Panc1 (cell line): Measurements from ENCODE around the gene TUB. TPM values are rescaled to one million over a fixed set of nuclear protein-coding genes. Genes with fewer than 3 reads are reported as not detected.
A peak's percentile ranks its signal among the peaks of the same experiment; 100 is the strongest.

Experiments
- ATAC-seq: fragments of 200-7000 bp; cut with Tn5 transposase; 2 replicates; pipeline ENCODE4 v1.9.1; 2020; ENCODE audit warnings: mild to moderate bottlenecking, moderate library complexity
- BruUV-seq: library from RNA; stranded (reverse); fragments of 400-500 nt; replicated peaks from 2 replicates; lab custom pipeline; 2021; lab: Mats Ljungman, UMichigan
- CTCF ChIA-PET: fragments of 300-600 bp; sonication (Branson Sonifier 250); formaldehyde crosslinking; loops from one replicate; lab custom pipeline; 2022; ENCODE audit warnings: antibody characterized with exemption; lab: Charles Lee
- POLR2A ChIA-PET: fragments of 300-600 bp; sonication (Branson Sonifier 250); formaldehyde crosslinking; loops from one replicate; lab custom pipeline; 2022; ENCODE audit warnings: antibody characterized with exemption; lab: Charles Lee
- DNase-seq: peaks from one replicate; pipeline ENCODE4 v3.0.0-alpha.2; 2010; ENCODE audit warnings: low read depth, low spot score
- H3K27ac ChIP-seq: 2 replicates; pipeline ENCODE4 v1.5.1; 2011; ENCODE audit warnings: mild to moderate bottlenecking, low read length, inconsistent platforms
- H3K27me3 ChIP-seq: fragments of 200-500 bp; sonication (Bioruptor generic); 2 replicates; pipeline ENCODE4 v1.6.0; 2014; ENCODE audit warnings: low read length, inconsistent platforms; ENCODE audit not compliant: control insufficient read depth, insufficient read depth
- H3K36me3 ChIP-seq: fragments of 200-500 bp; sonication (Bioruptor generic); 2 replicates; pipeline ENCODE4 v1.5.1; 2014; ENCODE audit warnings: inconsistent platforms, mild to moderate bottlenecking, low read length, moderate library complexity; ENCODE audit not compliant: control insufficient read depth, insufficient read depth
- H3K4me1 ChIP-seq: 2 replicates; pipeline ENCODE4 v1.5.1; 2011; ENCODE audit warnings: inconsistent platforms, mild to moderate bottlenecking, low read length, moderate library complexity; ENCODE audit not compliant: control insufficient read depth, insufficient read depth
- H3K4me3 ChIP-seq, 2 experiments: 2 replicates each; pipeline ENCODE4 v1.5.1; 2011 to 2012; ENCODE audit warnings: low read depth in 2 of 2, low read length in 2 of 2, mild to moderate bottlenecking in 2 of 2, inconsistent platforms in 1 of 2, moderate library complexity in 1 of 2
- H3K9me3 ChIP-seq: fragments of 200-500 bp; sonication (Bioruptor generic); 2 replicates; pipeline ENCODE4 v1.5.1; 2014; ENCODE audit warnings: low read depth, mild to moderate bottlenecking, inconsistent platforms, low read length, moderate library complexity; ENCODE audit not compliant: control insufficient read depth, insufficient read depth
- CTCF ChIP-seq: fragments of 450-650 bp; IDR thresholded peaks from 2 replicates; pipeline ENCODE4 v1.5.1; 2017; ENCODE audit warnings: mild to moderate bottlenecking
- POLR2AphosphoS5 ChIP-seq: IDR thresholded peaks from 2 replicates; pipeline ENCODE4 v1.6.1; 2012; ENCODE audit warnings: mild to moderate bottlenecking, low read depth, low read length, moderate library complexity
- REST ChIP-seq, 2 experiments: IDR thresholded peaks; 2 replicates each; pipeline ENCODE4 v1.6.1; 2011 to 2012; ENCODE audit warnings: low read depth in 2 of 2, control low read depth in 1 of 2, low read length in 1 of 2, mild to moderate bottlenecking in 1 of 2, moderate library complexity in 1 of 2; ENCODE audit not compliant: insufficient read depth in 1 of 2
- SIN3A ChIP-seq: IDR thresholded peaks from 2 replicates; pipeline ENCODE4 v1.6.1; 2012; ENCODE audit warnings: low read depth, mild to moderate bottlenecking, low read length, moderate library complexity, borderline replicate concordance; ENCODE audit not compliant: insufficient read depth
- TCF7L2 ChIP-seq: IDR thresholded peaks from 2 replicates; pipeline ENCODE4 v1.6.1; 2011; ENCODE audit warnings: mild to moderate bottlenecking, low read depth, low read length, inconsistent platforms
- in situ Hi-C: cut with HindIII; loops from 2 replicates; pipeline ENCODE4 v1.10.0; 2016; ENCODE audit warnings: low sequenced_read_pairs, low pct_unique_long_range_greater_than_20kb
- intact Hi-C: fragments of 100-400 bp; cut with micrococcal nuclease; formaldehyde crosslinking; loops from one replicate; pipeline ENCODE4 v1.10.0; 2022; ENCODE audit not compliant: unreplicated experiment
- total RNA-seq: library from RNA; stranded (reverse); gene quantifications from one replicate; pipeline ENCODE4 v1.2.1, GENCODE V29; 2021; ENCODE audit not compliant: unreplicated experiment

TUB gene
- total RNA-seq, 1 experiment from 2014 or later: 4.3 TPM

- H3K9me3 ChIP-seq: no peaks in the 10 kb centered on the region
- H3K4me3 ChIP-seq: no peak overlapping the region
- TF ChIP-seq SIN3A (no peak), REST (IDR thresholded peaks at IDR 0.05; ENCODE audit: insufficient read depth in 1 of 2, low read depth in 2 of 2, low read length in 1 of 2) (no peak), POLR2AphosphoS5 (no peak), TCF7L2 (no peak), CTCF (peak; percentile 99)
- no peak overlapping the region for H3K27ac ChIP-seq
- intact Hi-C loops: loop anchor here (1.0 kb wide), 2 partner anchors 37 to 66 kb away; no protein-coding TSS in a partner anchor
- H3K4me1 ChIP-seq: no peaks in the 10 kb centered on the region
- CTCF ChIA-PET: interaction anchor here (0.5 to 3.6 kb wide), 12 partner anchors 14 to 137 kb away, joined by 3 to 45 read pairs (median 4); partner anchors contain the start of gene EIF3F
- ATAC-seq (peak; percentile 90), DNase-seq (peak; percentile 45)
- no TSS peak for BruUV-seq
- POLR2A ChIA-PET: no interaction called here
- H3K36me3 ChIP-seq: no peaks in the 10 kb centered on the region
- in situ Hi-C loops: no loop called here
- peaks cover 2% of the 10 kb centered on the region for H3K27me3 ChIP-seq
Measured at GRCh38 chr11:8033305-8034105, 47.5 kb upstream of the TUB start.

- BruUV-seq: no TSS peak
- Histone ChIP-seq H3K4me3 (no peak overlapping the region), H3K27ac (no peak overlapping the region), H3K9me3 (no peaks in the 10 kb centered on the region), H3K36me3 (no peaks in the 10 kb centered on the region), H3K27me3 (no peaks in the 10 kb centered on the region; the same call in 1 of the 2 replicates), H3K4me1 (no peaks in the 10 kb centered on the region)
- ChIA-PET CTCF (interaction anchor here (1.2 to 3.6 kb wide), 7 partner anchors 28 to 65 kb away, joined by 3 to 45 read pairs (median 8); partner anchors contain the start of gene EIF3F), POLR2A (no interaction called here)
- ATAC-seq (no peak), DNase-seq (no peak)
- intact Hi-C loops (no loop called here), in situ Hi-C loops (no loop called here)
- TF ChIP-seq SIN3A (no peak), POLR2AphosphoS5 (no peak), CTCF (no peak)
Measured at GRCh38 chr11:8034106-8034585, 46.9 kb upstream of the TUB start.
